Activated T-cell treated with anti-CD3 and anti-CD28 coated beads for 1 hour (primary cell): Measurements from ENCODE around the gene KRTAP9-9.
"Not testable (repeated sequence)": the region's sequence is repeated elsewhere in the genome, so short reads cannot be mapped to it uniquely, and the experiment has no call there.

Experiments used
- DNase-seq: peaks from one replicate; pipeline ENCODE4 v3.0.0-alpha.2; 2020; ENCODE audit warnings: low read depth

KRTAP9-9 gene

DNA sequence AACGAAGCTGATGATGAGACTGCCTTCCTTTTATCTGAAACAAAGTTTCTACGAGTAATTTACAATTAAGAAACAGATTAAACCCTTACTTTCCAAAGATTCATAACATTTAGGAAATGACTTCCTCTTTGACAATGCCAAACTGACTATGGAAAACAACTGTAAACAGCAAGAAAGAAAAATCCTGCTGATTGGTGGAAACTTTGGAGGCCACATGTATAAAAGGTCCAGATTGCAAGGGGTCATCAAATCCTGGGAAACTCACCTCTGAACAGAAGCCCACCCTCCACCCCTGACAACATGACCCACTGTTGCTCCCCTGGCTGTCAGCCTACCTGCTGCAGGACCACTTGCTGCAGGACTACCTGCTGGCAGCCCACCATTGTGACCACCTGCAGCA is 9.9 kb downstream of the KRTAP9-9 start, which contains the start of gene KRTAP9-6:
TSS of gene KRTAP9-6 (plus strand) at position 301 of the 400 bp plus-strand sequence. CDS start at position 301, 0 bp downstream.
- no peak for DNase-seq

DNA sequence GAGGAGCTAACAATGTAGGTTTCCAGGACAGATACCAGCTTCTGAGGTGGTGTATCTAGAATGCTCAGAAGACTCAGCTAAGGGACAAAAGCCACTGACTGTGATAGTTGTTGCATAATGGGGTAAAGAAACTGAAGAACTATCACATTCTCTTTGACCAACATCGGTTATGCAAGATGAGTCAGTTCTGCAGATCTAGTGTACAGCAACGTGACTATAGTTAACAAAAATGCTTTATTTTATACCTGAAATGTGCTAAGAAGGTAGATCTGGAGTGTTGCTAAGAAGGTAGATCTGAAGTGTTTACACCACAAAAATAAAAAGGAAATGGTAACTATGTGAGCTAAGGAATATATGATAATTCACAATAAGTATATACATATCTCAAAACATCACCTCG is 12.5 kb downstream of the KRTAP9-9 start:
- no peak for DNase-seq

DNA sequence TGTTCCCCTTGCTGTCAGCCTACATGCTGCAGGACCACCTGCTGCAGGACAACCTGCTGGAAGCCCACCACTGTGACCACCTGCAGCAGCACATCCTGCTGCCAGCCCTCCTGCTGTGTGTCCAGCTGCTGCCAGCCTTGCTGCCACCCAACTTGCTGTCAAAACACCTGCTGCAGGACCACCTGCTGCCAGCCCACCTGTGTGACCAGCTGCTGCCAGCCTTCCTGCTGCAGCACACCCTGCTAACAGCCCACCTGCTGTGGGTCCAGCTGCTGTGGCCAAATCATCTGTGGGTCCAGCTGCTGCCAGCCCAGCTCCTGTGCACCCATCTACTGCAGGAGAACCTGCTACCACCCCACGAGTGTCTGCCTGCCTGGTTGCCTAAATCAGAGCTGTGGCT is 16.1 kb downstream of the KRTAP9-9 start:
- not testable (repeated sequence) for DNase-seq

DNA sequence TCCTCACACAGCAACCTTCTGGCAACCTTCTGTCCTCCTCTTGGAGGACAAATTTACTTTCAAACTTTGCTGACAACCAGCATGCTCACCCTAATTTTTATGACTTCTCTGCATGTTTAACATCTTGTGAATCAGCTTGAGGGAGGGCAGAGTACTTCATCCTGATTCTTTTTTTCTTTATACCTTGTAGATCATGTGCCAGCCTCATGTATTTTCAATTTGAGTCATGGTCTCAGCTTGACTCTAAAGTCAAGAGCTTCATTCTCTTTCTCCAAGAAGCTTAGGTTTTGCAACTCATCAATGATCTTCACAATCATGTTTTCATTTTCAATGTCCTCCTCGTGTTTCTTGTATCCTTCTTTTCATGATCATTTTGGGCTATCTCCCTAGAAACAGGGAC is 16.7 kb downstream of the KRTAP9-9 start:
- DNase-seq: no peak

DNA sequence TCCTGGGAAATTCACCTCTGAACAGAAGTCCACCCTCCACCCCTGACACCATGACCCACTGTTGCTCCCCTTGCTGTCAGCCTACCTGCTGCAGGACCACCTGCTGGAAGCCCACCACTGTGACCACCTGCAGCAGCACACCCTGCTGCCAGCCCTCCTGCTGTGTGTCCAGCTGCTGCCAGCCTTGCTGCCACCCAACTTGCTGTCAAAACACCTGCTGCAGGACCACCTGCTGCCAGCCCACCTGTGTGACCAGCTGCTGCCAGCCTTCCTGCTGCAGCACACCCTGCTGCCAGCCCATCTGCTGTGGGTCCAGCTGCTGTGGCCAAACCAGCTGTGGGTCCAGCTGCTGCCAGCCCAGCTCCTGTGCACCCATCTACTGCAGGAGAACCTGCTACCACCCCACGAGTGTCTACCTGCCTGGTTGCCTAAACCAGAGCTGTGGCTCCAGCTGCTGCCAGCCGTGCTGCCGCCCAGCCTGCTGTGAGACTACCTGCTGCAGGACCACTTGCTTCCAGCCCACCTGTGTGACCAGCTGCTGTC is 20.5 kb downstream of the KRTAP9-9 start, which contains the start of gene KRTAP9-7:
TSS of gene KRTAP9-7 (plus strand) at position 51 of the 543 bp plus-strand sequence. CDS start at position 51, 0 bp downstream.
- DNase-seq: not testable (repeated sequence)

DNA sequence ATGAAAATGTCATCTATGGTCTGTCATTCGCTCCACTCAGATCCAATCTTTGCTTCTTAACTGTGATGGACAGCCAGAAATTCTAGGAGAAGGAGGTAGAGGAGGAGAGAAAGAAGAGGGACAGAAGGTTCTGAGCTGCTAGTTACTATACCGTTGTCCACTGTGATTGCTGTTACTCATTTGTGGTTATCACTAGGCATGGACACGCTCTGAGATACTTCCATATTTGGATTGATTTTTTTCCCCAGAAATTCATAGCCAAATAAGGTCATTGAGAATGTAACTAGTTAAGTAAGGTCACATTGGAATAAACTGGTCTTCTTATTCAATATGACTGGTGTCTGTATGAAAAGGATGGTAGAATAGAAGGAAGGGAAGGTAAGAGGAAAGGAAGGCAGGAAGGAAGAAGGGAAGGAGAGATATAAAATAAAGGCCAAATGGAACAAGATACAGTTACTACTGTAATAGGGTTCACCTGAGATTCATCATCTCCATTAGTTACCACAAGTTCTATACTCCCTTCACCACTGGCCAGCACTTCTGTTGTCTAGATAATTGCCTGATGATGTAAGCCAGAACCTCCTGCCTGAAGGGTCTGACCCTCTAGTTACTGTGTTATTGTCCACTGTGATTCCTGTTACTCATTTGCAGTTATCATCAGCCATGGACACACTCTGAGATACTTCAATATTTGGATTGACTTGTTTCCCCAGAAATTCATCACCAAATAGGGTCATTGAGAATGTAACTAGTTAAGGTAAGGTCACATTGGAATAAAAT is 23.2 kb downstream of the KRTAP9-9 start:
- DNase-seq: no peak

DNA sequence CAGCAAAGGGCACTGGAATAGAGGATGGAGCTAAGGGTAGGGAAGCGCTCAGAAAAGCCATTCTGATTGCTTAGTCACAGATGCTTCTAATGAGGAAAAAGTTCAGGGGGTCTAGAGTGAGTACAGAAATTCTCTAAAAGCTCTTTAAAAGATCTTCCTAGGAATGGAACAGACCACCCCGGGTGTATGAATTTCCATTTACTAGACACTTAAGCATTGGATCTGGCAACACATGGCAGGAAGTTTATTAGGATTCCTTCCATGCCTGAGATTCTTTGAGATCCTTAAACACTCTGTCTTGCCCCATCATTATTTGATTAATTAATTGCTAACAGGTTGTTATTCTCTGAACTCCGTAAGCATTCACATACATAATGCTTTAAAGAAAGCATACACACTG is 28.9 kb downstream of the KRTAP9-9 start:
- no peak for DNase-seq

DNA sequence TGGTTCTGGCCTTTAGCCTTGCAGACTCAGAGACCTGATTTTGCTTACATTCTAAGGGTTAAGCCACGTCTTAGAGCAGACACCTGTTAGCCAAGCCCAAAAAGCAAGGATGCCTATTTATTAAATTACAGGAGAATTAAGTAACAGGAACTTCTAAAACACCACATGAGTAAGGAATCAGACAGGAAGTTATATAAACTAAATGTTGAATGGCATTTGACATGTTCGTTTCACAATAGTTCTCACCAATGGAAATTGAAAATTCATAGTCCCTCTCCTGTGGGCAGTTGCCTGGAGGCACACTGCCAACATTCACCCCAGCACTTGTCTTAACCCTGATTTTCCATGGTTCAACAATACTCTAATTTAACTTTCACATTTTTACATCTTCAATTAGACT is 29.4 kb downstream of the KRTAP9-9 start:
- DNase-seq: no peak

DNA sequence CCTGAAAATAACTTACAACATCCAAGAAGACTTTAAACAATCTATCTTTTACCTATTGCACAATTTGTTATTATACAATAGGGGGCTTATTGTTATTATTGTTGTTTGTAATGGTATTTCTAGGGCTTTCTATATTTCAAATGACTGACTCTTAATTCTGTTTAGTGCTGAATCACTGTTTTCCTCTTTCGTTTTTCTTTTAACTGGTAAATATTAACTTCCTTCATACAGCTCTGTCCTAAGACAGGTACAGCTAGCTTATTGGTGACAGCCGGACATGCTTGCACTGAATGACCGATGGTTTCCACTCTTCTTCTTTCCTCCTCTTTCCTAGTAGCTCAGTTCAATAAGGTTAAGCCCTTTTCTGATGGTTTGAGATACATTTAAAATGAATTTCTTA is 31.9 kb downstream of the KRTAP9-9 start:
- no peak for DNase-seq

DNA sequence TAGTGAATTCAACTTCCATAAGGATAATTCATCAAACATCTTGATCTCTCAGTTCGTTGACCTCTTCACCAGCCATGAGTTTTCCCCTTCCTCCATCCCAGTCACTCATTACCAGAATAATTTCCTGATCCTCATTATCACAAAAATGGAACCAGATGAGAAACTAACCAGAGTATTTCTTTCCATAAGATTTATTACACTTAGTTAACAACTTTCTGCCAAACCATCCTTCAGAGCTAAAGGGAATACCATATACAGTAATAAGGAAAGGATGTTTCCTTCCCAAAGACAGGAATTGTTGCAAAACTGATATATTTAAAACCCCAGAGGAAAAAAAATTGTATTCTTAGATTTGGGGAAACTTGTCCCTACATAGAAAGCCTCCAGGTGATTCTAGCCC is 38.8 kb downstream of the KRTAP9-9 start:
- DNase-seq: no peak

DNA sequence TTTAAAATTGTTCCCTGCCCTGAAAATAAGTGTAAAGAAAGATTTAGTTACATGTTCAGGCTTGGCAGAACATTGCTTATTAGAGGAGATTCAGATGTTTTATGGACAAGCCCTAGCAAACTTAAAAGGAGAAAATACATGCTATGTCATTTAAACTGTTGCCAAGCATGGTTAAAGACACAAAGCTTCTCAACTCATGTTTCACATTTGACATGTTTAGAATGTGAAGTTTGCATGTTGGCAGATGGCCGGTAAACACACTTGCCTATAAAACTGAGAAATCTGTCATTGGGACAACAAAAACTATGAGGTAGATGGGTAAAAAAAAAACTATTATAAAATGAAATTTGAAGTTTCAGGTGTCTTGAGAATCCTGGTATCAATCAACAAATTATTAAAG is 41.7 kb downstream of the KRTAP9-9 start:
- no peak for DNase-seq

DNA sequence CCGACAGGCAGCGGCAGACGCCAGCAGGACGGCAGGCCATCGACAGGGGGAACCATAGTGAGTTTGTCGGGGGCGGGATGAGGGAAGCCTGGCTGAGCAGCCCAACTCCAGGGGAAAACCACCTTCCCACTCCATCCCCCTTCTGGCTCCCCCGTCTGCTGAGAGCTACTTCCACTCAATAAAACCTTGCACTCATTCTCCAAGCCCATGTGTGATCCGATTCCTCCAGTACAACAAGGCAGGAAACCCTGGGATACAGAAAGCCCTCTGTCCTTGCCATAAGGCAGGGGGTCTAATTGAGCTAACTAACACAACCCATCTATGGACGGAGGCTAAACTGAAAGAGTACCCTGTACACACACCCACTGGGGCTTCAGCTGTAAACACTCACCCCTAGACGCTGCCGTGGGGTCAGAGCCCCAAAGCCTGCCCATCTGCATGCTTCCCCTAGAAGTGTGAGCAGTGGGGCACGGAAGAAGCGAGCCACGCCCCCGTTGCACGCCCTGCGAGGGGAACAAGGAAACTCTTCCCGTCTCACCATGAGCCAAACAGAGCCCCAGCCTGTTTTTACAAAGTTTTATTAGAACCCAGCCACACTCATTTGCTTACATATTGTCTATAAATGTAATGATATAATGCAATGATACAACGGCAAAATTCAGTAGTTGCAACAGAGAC is 43.4 kb downstream of the KRTAP9-9 start:
- DNase-seq: no peak

DNA sequence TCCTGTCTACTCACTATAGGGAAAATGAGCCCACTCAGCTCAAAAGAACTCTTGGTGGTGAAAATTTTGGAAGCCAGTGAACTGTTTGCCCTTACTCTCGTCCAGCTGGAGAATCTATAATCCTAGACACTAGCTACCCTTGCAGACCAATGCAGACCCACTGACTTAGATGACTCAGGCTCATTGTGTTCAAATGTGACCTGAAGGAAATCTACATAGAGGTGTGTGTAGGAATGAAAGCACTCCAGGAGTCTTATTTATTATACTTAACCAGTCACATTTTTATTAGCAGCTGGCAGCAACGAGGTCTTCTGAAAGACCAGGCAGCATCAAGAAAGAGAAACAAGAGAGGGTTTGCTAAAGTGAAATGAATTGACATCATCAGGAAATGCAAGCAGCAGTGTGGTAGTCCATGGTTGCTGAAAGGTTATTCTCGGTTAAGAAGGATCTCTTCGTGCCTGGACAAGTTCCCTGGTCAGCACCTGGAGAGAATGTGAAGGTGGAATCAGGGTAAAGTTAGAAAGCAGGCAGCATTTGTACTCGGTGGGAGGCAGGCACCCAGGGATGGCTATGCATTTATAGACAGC is 46.1 kb downstream of the KRTAP9-9 start:
- DNase-seq: no peak

DNA sequence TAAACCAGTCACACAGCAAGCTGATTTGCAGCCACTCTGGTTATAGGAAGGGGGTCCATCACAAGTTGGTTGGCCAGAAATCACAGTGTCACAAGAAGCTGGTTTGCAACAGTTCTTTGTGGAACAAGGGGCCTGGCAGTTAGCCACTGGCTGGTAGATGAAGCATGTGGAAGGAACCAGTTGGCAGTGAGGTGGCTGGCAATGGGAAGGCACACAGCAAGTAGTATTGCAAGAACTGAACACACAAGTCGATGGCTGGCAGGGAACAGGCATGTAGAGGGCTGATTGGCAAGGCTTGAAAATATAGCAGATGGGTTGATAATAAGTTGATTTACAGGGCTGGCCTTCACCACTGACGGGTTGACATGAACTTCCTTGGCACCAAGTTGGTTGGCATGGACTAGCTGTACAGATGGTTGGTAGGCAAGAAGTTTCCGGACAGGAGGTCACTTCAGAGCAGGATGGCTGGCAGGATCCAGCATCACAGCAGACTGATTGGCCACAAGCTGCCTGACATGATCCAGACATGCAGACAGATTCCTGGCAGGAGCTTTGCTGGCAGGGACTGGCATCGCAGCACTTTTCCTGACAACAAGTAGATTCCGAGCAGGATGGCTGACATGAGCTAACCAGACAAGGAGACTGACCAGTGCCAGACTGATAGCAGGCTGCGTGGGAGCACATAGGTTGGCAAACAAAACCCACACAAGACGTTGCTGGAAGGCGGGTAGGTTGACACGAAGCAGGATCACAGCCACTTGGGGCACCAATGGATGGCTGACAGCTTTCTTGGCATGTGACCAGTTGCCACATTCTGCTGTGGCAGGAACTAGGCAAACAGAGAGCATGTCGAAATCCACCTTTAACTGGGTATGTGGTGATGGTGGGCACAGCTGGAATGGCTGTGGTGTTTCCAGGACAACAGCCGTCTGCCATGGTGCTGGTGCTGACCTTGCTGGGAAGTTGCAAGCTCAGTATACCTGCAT is 47.0 kb downstream of the KRTAP9-9 start, which contains the start of gene KRTAP29-1:
TSS of gene KRTAP29-1 (minus strand) at position 936 of the 986 bp plus-strand sequence. CDS start at position 936, 0 bp downstream.
- DNase-seq: no peak

DNA sequence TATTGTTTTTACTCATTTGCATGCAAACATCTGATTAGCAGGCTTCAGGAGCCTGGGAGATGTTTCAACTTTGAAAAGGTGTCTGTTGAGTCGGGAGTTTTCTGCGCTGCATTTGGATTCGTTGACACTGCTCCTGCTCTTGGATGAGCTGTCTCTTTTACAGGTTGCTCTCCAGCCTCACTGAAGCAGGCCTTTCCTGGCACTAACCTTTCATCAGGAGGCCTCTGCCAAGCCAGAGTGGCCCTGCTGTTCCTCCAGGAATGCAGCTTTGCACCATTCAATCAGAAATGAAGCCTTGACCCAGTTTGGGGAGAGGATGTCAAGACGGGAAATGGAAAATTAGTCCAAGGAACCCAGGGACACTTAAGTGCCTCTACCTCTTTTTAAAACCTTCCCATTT is 47.8 kb downstream of the KRTAP9-9 start:
- no peak for DNase-seq

DNA sequence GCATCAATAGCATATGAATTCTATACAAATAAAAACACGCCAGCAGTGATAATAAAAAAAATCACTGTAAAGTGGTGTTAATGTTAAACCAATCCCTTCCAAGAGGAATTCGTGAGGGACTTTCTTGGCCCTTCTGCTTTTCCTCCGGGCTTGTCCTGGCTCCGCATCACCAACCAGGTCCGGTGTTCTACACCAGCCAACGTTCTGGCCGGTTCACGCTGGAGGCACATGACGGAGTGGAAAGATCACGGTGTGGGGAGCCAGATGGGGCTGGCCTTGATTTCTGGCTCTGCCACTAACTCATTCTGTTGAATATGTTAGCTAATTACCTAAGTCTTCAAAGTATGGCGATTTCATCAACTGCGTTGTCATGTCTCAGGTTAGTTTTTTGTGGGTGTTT is 48.9 kb downstream of the KRTAP9-9 start:
- no peak for DNase-seq
